ENCODE results near the gene KIF1B.
"Not testable (repeated sequence)": the region's sequence is repeated elsewhere in the genome, so short reads cannot be mapped to it uniquely, and the experiment has no call there.

The KIF1B gene

GRCh38 chr1:10192263-10192662, 18.1 kb upstream of the KIF1B start:
- no peak for DNase-seq (ENCODE audit: low spot score)

- no peak for DNase-seq (ENCODE audit: low spot score)
Measured at GRCh38 chr1:10193288-10193687, 17.1 kb upstream of the KIF1B start.

DNA sequence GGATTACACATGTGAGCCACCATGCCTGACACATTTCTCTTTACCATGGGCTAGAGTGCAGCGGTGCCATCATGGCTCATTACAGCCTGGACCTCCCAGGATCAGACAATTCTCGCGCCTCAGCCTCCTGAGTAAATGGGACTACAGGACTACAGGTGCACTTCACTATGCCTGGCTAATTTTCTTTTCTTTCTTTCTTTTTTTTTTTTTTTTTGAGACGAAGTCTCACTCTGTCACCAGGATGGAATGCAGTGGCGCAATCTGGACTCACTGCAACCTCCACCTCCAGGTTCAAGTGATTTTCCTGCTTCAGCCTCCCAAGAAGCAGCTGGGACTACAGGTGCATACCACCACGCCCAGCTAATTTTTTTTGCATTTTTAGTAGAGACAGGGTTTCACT, 14.8 kb upstream of the KIF1B start:
- DNase-seq (ENCODE audit: low spot score): no peak

- DNase-seq (ENCODE audit: low spot score): no peak
Measured at GRCh38 chr1:10196976-10197375, 13.4 kb upstream of the KIF1B start.

GRCh38 chr1:10200620-10201019, 9.8 kb upstream of the KIF1B start:
- DNase-seq (ENCODE audit: low spot score): no peak

- DNase-seq (ENCODE audit: low spot score): no peak
Measured at GRCh38 chr1:10204003-10204642, 6.2 kb upstream of the KIF1B start.

- DNase-seq (ENCODE audit: low spot score): not testable (repeated sequence)
Measured at GRCh38 chr1:10205206-10205605, 5.2 kb upstream of the KIF1B start.

DNA sequence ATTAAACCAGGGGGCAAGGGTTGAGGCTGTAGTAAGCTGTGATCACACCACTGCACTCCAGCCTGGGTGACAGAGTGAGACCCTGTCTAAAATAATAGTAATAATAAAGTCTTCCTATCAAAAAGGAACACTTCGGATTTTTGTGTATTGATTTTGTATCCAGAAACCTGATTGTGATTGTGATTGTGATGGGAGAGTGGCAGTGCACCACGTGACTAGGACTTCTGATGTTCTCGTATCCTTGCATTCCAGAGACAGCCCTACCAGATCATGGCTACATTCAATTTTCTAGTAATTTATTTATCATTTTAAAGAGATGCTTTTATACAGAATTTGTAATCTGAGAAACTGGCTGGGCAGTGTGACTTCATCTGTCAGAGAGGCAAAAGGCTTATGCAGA, 2.6 kb upstream of the KIF1B start:
- no peak for DNase-seq (ENCODE audit: low spot score)

GRCh38 chr1:10208537-10208936, 1.8 kb upstream of the KIF1B start:
- DNase-seq (ENCODE audit: low spot score): no peak

GRCh38 chr1:10209590-10209904, 823 bp upstream of the KIF1B start:
- DNase-seq (ENCODE audit: low spot score): no peak

GRCh38 chr1:10210841-10211804, 753 bp downstream of the KIF1B start:
- peak; percentile 75 for DNase-seq (ENCODE audit: low spot score)

DNA sequence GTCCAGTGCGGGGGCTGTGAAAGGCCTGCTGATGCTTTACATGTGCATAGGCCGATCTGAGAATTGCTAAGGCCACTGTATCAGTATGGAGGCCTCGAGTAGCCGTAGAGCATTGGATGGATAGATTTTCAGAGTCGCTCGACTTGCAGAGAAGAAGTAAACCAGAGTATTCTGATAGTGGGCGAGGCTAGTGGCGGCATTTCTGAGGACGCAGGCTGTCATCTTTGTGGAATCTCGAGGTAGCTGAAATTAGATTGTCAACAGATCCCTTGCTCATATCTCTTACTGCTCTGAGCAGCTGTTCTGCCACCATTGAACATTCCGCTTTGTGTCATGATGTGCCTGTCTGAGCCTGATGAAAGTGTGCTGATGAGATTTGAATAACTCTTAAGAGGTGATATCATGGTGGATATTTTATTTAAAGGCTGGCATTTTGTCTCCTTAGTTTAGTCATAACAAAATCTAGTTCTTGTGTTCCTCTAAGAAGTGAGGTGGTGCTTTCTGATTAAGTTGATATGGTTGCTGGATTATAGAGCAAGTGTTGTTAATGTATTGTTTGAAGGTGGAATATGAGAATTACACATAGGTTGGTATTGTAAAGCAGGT, 1.5 kb downstream of the KIF1B start:
- DNase-seq (ENCODE audit: low spot score): peak; percentile 60

DNA sequence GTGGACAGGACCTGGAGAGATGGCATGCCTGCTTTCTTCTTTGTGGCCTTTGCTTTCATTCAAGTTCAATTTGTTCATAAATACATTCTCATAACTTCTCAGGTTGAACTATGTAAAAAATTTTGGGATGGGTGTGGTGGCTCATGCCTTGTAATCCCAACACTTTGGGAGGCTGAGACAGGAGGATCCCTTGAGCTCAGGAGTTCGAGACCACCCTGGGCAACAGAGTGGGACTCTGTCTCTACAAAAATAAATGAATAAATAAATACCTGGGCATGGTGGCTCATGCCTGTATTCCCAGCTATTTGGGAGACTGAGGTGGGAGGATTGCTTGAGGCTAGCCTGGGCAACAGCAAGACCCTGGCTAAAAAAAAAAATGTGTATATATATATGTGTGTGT, 2.1 kb downstream of the KIF1B start:
- no peak for DNase-seq (ENCODE audit: low spot score)

DNA sequence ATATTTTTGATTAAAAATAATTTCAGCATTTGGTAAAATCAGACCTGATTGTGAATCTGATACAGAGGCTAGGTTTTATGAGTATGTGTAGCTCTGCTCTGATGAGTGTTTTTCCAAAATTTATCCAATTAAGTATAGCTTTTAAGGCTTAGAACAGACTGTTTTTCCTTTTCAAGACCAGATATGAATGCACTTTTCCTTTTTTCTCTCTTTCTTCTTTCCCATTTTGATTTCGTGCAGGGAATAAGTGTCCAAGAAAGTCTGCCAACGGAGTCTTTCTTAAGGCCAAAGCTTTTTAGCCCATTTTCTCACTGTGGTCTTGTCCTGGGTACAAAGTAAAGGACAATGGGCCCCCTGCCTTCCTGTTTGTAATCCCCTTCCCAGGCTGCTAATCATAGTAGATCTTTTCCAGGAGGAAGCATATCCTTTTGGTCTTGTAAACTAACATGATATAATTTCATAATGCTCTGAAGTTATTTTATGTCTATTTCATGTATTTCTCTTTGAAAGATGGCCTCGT, 2.9 kb downstream of the KIF1B start:
- no peak for DNase-seq (ENCODE audit: low spot score)

DNA sequence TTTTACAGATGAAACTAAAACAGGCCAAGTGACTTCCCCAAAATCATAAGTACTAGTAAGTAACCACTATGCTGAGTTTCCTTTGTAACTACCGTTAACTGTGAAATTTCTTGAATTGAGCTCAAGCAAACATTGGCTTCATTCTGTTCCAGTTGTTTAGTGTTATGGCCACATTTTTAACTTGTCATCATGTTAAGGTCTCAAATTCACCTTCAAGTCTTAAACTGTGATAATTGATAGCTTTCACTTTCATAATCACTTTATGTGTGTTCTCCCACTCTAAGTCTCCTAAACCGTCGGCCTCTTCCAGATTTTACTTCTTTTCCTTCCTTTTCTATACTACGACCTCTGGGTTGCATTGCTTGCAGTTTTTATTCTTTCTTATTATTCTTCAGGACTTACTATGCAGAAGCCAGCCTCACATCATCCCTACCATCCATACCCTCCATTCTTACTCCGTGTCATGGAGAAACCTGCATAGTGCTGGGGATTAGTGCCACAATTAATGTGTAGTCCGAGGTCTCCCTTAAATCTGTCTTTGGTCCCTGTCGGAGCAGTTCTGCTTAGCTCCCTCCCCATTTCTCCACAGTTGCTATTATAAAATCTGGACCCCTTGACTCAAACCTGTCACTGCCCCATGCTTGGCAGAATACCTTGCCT, 5.8 kb downstream of the KIF1B start:
- DNase-seq (ENCODE audit: low spot score): no peak

DNA sequence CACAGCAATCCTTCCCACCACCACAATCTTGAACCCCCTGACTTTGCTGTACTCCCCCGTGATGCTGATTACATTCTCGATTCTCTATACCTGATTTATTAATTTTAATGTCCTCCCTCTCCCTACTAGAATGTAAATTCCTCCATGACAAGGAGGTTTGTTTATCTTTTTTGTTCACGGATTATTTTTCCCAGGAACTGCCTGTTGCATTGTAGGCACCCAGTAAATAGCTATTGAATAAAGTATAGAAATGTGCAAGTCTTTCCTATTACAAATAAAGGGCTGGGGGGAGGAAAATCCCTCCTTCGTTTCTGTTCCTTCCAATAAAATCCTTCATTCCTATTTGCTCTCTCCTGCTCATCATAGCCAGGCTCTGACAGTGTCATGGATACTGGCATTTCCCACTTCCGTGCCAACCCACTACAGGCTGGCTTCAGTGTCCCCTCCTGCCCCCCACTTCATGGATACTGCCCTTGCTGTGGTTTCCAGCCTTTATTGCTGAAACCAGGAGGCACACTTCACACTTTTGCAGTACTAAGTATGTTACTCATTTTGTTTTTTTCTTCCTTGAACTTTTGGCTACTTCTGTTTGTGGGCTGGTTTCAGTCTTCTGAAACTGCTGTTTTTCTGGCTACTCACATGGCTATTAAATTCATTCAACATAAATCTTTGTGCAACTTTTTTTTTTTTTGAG, 7.5 kb downstream of the KIF1B start:
- DNase-seq (ENCODE audit: low spot score): peak; percentile 32

GRCh38 chr1:10220200-10220599, 9.8 kb downstream of the KIF1B start:
- DNase-seq (ENCODE audit: low spot score): no peak

DNA sequence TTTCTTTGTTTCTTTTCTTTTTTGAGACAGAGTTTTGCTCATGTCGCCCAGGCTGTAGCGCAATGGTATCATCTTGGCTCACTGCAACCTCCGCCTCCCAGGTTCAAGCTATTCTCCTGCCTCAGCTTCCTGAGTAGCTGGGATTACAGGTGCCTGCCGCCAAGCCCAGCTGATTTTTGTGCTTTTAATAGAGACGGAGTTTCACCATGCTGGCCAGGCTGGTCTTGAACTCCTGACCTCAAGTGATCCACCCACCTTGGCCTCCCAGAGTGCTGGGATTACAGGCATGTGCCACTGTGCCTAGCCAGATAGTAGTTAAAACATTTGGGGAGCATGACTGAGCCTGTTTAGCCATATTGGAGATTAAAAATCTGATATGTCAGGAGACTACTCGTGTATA, 10.3 kb downstream of the KIF1B start:
- DNase-seq (ENCODE audit: low spot score): not testable (repeated sequence)

- peak; percentile 41 for DNase-seq (ENCODE audit: low spot score)
Measured at GRCh38 chr1:10225573-10225972, 15.2 kb downstream of the KIF1B start.

- no peak for DNase-seq (ENCODE audit: low spot score)
Measured at GRCh38 chr1:10228528-10228927, 18.2 kb downstream of the KIF1B start.

- DNase-seq (ENCODE audit: low spot score): no peak
Measured at GRCh38 chr1:10229903-10230302, 19.5 kb downstream of the KIF1B start.

GRCh38 chr1:10232163-10232562, 21.8 kb downstream of the KIF1B start:
- DNase-seq (ENCODE audit: low spot score): peak; percentile 28
